HepG2 (cell line): ENCODE results near the gene H3-3A. TPM values are rescaled to one million over a fixed set of nuclear protein-coding genes. Genes with fewer than 3 reads are reported as not detected.

Experiments
- GFI1 ChIP-seq: sonication (generic); formaldehyde crosslinking; IDR thresholded peaks from 2 replicates; pipeline ENCODE4 v1.5.0; 2020; ENCODE audit warnings: missing genetic modification reagents, mild to moderate bottlenecking, borderline replicate concordance
- SETDB1 ChIP-seq: sonication (generic); formaldehyde crosslinking; IDR thresholded peaks from 2 replicates; pipeline ENCODE4 v1.5.1; 2020; ENCODE audit warnings: missing genetic modification reagents, mild to moderate bottlenecking, borderline replicate concordance
- SP4 ChIP-seq: sonication (generic); formaldehyde crosslinking; IDR thresholded peaks from 2 replicates; pipeline ENCODE4 v1.8.1; 2023; ENCODE audit warnings: mild to moderate bottlenecking, missing genetic modification reagents
- TEAD3 ChIP-seq: optimal IDR thresholded peaks from 2 replicates; pipeline ENCODE3; 2016; ENCODE audit warnings: borderline replicate concordance
- TMF1 ChIP-seq: sonication (generic); formaldehyde crosslinking; IDR thresholded peaks from 2 replicates; pipeline ENCODE4 v1.8.1; 2022; ENCODE audit warnings: low read depth, missing genetic modification reagents
- ZNF280D ChIP-seq: sonication (generic); formaldehyde crosslinking; IDR thresholded peaks from 2 replicates; pipeline ENCODE4 v1.5.1; 2020; ENCODE audit warnings: mild to moderate bottlenecking, missing genetic modification reagents
- ZNF317 ChIP-seq: sonication (generic); formaldehyde crosslinking; IDR thresholded peaks from 2 replicates; pipeline ENCODE4 v1.5.0; 2020; ENCODE audit warnings: mild to moderate bottlenecking, missing genetic modification reagents
- ZNF337 ChIP-seq: sonication (generic); formaldehyde crosslinking; IDR thresholded peaks from 2 replicates; pipeline ENCODE4 v1.5.1; 2020; ENCODE audit warnings: missing genetic modification reagents, low read depth, mild to moderate bottlenecking, borderline replicate concordance
- ZNF354B ChIP-seq: sonication (generic); formaldehyde crosslinking; IDR thresholded peaks from 2 replicates; pipeline ENCODE4 v1.8.0; 2022; ENCODE audit warnings: mild to moderate bottlenecking, missing genetic modification reagents
- ZNF530 ChIP-seq: sonication (generic); formaldehyde crosslinking; IDR thresholded peaks from 2 replicates; pipeline ENCODE4 v1.5.0; 2020; ENCODE audit warnings: low read depth, mild to moderate bottlenecking, missing genetic modification reagents
- ZNF557 ChIP-seq: sonication (generic); formaldehyde crosslinking; IDR thresholded peaks from 2 replicates; pipeline ENCODE4 v1.4.0; 2020; ENCODE audit warnings: missing genetic modification reagents
- ZNF572 ChIP-seq: sonication (generic); formaldehyde crosslinking; IDR thresholded peaks from 2 replicates; pipeline ENCODE4 v1.5.1; 2020; ENCODE audit warnings: mild to moderate bottlenecking, missing genetic modification reagents
- ZNF775 ChIP-seq: sonication (generic); formaldehyde crosslinking; IDR thresholded peaks from 2 replicates; pipeline ENCODE4 v1.4.0; 2020; ENCODE audit warnings: missing genetic modification reagents, mild to moderate bottlenecking, moderate library complexity, borderline replicate concordance
- ZSCAN30 ChIP-seq: sonication (generic); formaldehyde crosslinking; IDR thresholded peaks from 2 replicates; pipeline ENCODE4 v1.5.0; 2020; ENCODE audit warnings: mild to moderate bottlenecking, missing genetic modification reagents
- polyA plus RNA-seq, 8 experiments: library from polyadenylated mRNA; depleted of rRNA in 3 of 8; stranded (reverse) in 7 of 8; unstranded in 1 of 8; fragments of >200 nt; fragmentation: Illumina TruSeq in 4 of 8; extraction: Trizol in 4 of 8; gene quantifications; 2 replicates each; pipeline versions ENCODE4 v1.2.1 to v1.2.3, GENCODE V29; 2011 to 2016; ENCODE audit warnings: low read depth in 4 of 8, missing spikeins in 1 of 8, mixed read lengths in 1 of 8; ENCODE audit not compliant: insufficient read depth in 1 of 8
- total RNA-seq, 5 experiments: library from RNA; depleted of rRNA; stranded (reverse); fragments of >200 nt; fragmentation: Illumina TruSeq; extraction: Trizol; gene quantifications; 2 replicates each; pipeline ENCODE4 v1.2.3, GENCODE V29; 2016; ENCODE audit warnings: low read depth in 1 of 5
- TF ChIP-seq, protein P1 (sequence below): sonication (generic); formaldehyde crosslinking; IDR thresholded peaks from 2 replicates; pipeline ENCODE4 v1.9.0; 2021; ENCODE audit warnings: missing genetic modification reagents, borderline replicate concordance
- TF ChIP-seq, protein P2 (sequence below): sonication (generic); formaldehyde crosslinking; IDR thresholded peaks from 2 replicates; pipeline ENCODE4 v1.9.0; 2021; ENCODE audit warnings: missing genetic modification reagents, borderline replicate concordance
- TF ChIP-seq, protein P3 (sequence below): sonication (generic); formaldehyde crosslinking; IDR thresholded peaks from 2 replicates; pipeline ENCODE4 v1.8.1; 2022; ENCODE audit warnings: low read depth, mild to moderate bottlenecking, missing genetic modification reagents

Gene H3-3A
- total and polyA plus RNA-seq, 2 of the 13 experiments (the other 11 are each of a cell fraction or from before 2014, with no cell fraction given): 221 to 320 TPM

GRCh38 chr1:226062558-226063223 is at the start of gene H3-3A (continued):
- TF ChIP-seq, protein P1, sequence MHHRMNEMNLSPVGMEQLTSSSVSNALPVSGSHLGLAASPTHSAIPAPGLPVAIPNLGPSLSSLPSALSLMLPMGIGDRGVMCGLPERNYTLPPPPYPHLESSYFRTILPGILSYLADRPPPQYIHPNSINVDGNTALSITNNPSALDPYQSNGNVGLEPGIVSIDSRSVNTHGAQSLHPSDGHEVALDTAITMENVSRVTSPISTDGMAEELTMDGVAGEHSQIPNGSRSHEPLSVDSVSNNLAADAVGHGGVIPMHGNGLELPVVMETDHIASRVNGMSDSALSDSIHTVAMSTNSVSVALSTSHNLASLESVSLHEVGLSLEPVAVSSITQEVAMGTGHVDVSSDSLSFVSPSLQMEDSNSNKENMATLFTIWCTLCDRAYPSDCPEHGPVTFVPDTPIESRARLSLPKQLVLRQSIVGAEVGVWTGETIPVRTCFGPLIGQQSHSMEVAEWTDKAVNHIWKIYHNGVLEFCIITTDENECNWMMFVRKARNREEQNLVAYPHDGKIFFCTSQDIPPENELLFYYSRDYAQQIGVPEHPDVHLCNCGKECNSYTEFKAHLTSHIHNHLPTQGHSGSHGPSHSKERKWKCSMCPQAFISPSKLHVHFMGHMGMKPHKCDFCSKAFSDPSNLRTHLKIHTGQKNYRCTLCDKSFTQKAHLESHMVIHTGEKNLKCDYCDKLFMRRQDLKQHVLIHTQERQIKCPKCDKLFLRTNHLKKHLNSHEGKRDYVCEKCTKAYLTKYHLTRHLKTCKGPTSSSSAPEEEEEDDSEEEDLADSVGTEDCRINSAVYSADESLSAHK (CRISPR knock-in tag): no peak
- TF ChIP-seq ZSCAN30: no peak
- no peak for TF ChIP-seq ZNF337 (CRISPR knock-in tag)
- no peak for TF ChIP-seq ZNF557 (CRISPR knock-in tag)
- no peak for TF ChIP-seq TMF1
- no peak; the same call in 1 of the 2 replicates for TF ChIP-seq ZNF317 (CRISPR knock-in tag)
- no peak for TF ChIP-seq SETDB1 (CRISPR knock-in tag)
- no peak for TF ChIP-seq ZNF280D (CRISPR knock-in tag)
- no peak for TF ChIP-seq ZNF775
- peak; percentile 13 for TF ChIP-seq TEAD3
- 0 out of 2 replicates have a peak, but pooled peaks have one; percentile 59 for TF ChIP-seq ZNF572 (CRISPR knock-in tag)
- TF ChIP-seq ZNF354B (CRISPR knock-in tag): no peak
- no peak for TF ChIP-seq ZNF530 (CRISPR knock-in tag)
- peak; percentile 50 for TF ChIP-seq SP4
- TF ChIP-seq, protein P2, sequence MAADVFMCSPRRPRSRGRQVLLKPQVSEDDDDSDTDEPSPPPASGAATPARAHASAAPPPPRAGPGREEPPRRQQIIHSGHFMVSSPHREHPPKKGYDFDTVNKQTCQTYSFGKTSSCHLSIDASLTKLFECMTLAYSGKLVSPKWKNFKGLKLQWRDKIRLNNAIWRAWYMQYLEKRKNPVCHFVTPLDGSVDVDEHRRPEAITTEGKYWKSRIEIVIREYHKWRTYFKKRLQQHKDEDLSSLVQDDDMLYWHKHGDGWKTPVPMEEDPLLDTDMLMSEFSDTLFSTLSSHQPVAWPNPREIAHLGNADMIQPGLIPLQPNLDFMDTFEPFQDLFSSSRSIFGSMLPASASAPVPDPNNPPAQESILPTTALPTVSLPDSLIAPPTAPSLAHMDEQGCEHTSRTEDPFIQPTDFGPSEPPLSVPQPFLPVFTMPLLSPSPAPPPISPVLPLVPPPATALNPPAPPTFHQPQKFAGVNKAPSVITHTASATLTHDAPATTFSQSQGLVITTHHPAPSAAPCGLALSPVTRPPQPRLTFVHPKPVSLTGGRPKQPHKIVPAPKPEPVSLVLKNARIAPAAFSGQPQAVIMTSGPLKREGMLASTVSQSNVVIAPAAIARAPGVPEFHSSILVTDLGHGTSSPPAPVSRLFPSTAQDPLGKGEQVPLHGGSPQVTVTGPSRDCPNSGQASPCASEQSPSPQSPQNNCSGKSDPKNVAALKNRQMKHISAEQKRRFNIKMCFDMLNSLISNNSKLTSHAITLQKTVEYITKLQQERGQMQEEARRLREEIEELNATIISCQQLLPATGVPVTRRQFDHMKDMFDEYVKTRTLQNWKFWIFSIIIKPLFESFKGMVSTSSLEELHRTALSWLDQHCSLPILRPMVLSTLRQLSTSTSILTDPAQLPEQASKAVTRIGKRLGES (CRISPR knock-in tag): no peak
- TF ChIP-seq, protein P3, sequence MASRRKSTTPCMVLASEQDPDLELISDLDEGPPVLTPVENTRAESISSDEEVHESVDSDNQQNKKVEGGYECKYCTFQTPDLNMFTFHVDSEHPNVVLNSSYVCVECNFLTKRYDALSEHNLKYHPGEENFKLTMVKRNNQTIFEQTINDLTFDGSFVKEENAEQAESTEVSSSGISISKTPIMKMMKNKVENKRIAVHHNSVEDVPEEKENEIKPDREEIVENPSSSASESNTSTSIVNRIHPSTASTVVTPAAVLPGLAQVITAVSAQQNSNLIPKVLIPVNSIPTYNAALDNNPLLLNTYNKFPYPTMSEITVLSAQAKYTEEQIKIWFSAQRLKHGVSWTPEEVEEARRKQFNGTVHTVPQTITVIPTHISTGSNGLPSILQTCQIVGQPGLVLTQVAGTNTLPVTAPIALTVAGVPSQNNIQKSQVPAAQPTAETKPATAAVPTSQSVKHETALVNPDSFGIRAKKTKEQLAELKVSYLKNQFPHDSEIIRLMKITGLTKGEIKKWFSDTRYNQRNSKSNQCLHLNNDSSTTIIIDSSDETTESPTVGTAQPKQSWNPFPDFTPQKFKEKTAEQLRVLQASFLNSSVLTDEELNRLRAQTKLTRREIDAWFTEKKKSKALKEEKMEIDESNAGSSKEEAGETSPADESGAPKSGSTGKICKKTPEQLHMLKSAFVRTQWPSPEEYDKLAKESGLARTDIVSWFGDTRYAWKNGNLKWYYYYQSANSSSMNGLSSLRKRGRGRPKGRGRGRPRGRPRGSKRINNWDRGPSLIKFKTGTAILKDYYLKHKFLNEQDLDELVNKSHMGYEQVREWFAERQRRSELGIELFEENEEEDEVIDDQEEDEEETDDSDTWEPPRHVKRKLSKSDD (CRISPR knock-in tag): no peak
- TF ChIP-seq GFI1 (CRISPR knock-in tag): no peak
